Adrenal gland (tissue), 5 donors: ENCODE results near the gene SLC9A4.

Source experiments
- POLR2A ChIP-seq, 2 donors: fragments of 450-650 bp; IDR thresholded peaks; one replicate each; pipeline ENCODE4 v1.6.1; 2017; ENCODE audit warnings: antibody characterized with exemption in 2 of 2, mild to moderate bottlenecking in 2 of 2, moderate library complexity in 1 of 2
- TF ChIP-seq, protein P1 (sequence below), 6 experiments: fragments of 450-650 bp in 4 of 6; fragments of 200-600 bp in 2 of 6; sonication (generic) in 1 of 6; IDR thresholded peaks; 1 replicate in 5 of 6; 2 replicates in 1 of 6; pipeline versions ENCODE4 v1.5.1 to v1.8.0; 2016 to 2021; ENCODE audit warnings: antibody characterized with exemption in 6 of 6, mild to moderate bottlenecking in 2 of 6, moderate library complexity in 1 of 6
- donor health status: DM: no; HTN: no; CAD: no.

DNA sequence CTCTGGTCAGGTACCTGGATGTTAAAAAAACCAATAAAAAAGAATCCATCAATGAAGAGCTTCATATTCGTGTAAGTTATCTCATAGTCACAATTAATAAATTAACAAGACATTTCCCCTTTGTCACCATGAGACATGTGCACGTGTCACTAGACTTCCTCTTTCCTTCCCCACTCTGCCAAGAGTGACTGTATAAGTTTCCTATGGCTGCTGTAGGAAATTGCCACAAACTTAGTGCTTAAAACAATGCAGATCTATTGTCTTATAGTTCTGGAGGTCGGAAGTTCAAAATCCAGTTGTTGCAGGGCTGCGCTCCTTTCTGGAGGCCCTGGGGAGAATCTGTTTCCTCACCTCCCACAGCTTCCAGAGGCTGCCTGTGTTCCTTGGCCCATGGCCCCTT is 35.8 kb downstream of the SLC9A4 start:
- no peak for TF ChIP-seq POLR2A (IDR thresholded peaks at IDR 0.05)
- TF ChIP-seq, protein P1, sequence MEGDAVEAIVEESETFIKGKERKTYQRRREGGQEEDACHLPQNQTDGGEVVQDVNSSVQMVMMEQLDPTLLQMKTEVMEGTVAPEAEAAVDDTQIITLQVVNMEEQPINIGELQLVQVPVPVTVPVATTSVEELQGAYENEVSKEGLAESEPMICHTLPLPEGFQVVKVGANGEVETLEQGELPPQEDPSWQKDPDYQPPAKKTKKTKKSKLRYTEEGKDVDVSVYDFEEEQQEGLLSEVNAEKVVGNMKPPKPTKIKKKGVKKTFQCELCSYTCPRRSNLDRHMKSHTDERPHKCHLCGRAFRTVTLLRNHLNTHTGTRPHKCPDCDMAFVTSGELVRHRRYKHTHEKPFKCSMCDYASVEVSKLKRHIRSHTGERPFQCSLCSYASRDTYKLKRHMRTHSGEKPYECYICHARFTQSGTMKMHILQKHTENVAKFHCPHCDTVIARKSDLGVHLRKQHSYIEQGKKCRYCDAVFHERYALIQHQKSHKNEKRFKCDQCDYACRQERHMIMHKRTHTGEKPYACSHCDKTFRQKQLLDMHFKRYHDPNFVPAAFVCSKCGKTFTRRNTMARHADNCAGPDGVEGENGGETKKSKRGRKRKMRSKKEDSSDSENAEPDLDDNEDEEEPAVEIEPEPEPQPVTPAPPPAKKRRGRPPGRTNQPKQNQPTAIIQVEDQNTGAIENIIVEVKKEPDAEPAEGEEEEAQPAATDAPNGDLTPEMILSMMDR (IDR thresholded peaks at IDR 0.05), result no peak
